NCI-H345 (cell line): Measurements from ENCODE around the gene CACNG1.
"Not testable (repeated sequence)": the region's sequence is repeated elsewhere in the genome, so short reads cannot be mapped to it uniquely, and the experiment has no call there.

Experiments used
- DNase-seq: peaks from one replicate; lab custom pipeline; 2025; lab: John Stamatoyannopoulos, UW

Gene CACNG1

DNA sequence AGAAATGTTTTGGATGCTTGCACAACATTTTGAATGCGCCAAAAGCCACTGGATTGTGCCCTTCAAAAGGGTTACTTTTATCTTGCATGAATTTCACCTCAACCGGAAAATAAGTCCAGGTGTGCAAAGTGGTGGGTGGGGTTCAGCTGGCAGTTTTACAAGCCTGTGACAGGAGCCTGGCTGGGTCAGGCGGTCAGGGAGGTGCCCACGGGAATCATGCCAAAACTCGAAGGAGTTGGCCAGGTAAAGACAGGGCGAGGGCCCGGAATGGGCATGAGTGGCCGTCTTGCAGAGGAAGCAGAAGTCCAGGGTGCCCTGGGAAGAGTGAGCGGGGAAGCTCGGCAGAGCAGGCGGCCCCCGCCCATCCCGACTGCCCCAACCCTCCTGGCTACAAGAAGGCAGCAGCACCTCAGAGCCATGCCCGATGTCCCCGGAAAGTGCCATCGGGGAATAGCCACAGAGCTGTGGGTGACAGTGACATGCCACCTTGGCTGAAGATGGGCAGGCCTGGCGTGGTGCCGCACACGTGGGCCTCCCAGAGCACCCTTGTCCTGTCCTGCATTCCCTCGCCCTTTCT, 19.1 kb upstream of the CACNG1 start:
- no peak for DNase-seq

DNA sequence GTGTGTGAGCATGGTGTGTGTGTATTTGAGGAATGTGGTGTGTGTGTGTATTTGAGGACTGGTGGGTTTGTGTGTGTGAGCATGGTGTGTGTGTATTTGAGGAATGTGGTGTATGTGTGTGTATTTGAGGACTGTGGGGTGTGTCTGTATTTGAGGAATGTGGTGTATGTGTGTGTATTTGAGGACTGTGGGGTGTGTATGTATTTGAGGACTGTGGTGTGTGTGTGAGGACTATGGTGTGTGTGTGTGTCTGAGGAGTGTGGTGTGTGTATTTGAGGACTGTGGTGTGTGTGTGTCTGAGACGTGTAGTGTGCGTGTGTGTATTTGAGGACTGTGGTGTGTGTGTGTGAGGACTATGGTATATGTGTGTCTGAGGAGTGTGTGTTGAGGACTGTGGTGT, 18.0 kb upstream of the CACNG1 start:
- no peak for DNase-seq

DNA sequence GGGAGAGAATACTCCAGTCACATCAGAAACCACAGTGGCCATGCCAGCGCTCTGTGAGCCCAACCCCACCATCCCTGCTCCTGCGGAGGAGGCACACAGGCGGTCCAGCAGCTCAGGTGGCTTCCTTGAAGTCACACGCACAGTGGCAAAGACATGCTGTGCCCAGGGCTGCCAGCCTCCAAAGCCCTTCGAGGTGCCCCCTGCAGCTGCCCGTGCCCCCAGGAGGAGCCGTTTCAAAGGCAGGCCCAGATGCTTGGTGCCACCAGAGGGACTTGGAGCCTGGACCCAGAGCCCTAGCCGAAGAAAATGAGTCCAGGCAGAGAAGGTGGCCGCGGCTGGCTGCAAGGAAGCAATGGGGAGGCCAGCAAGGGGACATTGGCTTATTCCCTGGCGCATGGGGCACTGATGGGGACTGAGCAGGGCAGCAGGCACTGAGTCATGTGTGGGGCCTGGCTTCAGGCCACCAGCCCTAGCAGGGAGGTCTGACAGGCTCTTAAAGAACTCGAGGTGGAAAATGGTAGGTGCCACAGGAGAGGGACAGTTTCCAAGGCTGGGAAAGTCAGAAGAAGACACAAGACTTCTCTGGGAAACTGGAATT, 17.2 kb upstream of the CACNG1 start:
- DNase-seq = no peak

DNA sequence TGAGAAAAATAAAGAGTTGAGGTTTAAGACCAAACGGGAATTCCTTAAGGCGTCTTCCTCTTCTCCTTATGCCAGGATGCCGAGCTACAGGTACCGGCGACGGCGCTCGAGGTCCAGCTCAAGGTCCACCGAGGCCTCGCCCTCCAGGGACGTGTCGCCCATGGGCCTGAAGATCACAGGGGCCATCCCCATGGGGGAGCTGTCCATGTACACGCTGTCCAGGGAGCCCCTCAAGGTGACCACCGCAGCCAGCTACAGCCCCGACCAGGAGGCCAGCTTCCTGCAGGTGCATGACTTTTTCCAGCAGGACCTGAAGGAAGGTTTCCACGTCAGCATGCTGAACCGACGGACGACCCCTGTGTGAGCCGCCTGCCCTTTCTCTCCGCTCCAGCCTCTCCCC, 13.7 kb upstream of the CACNG1 start:
- DNase-seq = no peak

DNA sequence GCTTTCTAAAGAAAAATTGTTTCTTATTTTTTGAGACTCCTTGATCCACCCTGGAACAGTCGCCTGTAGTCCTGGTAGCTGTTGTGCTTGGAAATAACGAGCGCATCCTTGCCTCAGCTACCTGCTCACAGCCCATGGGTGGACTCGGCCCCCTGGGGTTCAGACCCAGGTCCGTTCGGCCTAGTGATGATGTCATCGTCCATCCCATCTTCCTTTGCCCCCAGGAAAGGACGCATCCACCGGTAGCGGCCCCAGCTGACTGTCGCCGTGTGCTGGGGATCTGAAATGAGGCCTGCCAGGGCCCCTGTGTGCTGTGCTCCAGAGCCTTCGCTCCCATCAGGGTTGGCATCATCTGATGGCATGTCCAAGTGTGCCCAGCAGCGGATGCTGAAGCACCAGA, 12.0 kb upstream of the CACNG1 start:
- no peak for DNase-seq

DNA sequence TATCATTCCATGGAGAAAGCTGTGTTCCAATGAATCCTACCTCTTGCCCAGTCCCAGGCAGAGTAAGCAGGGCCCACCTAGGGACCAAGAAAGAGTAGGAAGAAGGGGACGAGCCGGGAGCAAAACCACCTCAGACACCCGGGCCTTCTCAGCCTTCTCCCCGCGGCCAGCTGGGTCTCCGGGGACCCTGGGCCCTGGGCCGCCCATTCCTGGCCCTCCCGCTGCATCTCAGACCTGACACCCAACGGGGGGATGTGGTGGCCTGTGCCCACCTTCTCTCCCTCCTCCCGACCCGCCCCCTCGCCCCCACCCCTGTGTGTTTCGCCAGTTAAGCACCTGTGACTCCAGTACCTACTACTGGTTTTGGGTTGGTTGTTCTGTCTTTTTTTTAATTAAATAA, 11.4 kb upstream of the CACNG1 start:
- DNase-seq = no peak

DNA sequence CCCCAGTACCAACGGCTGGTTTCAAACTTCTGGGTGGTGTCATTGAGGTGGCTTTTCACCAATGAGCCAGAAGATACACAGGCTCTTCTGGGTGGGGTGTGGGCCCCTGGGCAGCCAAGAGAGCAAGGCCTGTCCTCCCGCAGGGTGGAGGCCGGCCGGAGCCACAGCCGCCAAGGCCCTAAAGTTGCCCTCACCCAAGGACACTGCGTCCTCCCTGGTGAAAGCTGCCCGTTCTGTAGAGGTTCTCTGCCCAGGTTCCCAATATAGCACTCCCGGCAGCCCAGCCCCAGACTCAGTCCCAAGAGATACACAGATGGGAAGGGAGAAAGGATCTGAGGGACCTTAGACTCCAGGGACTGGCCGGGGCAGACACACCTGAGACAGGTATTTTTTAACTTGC, 10.7 kb upstream of the CACNG1 start:
- no peak for DNase-seq

DNA sequence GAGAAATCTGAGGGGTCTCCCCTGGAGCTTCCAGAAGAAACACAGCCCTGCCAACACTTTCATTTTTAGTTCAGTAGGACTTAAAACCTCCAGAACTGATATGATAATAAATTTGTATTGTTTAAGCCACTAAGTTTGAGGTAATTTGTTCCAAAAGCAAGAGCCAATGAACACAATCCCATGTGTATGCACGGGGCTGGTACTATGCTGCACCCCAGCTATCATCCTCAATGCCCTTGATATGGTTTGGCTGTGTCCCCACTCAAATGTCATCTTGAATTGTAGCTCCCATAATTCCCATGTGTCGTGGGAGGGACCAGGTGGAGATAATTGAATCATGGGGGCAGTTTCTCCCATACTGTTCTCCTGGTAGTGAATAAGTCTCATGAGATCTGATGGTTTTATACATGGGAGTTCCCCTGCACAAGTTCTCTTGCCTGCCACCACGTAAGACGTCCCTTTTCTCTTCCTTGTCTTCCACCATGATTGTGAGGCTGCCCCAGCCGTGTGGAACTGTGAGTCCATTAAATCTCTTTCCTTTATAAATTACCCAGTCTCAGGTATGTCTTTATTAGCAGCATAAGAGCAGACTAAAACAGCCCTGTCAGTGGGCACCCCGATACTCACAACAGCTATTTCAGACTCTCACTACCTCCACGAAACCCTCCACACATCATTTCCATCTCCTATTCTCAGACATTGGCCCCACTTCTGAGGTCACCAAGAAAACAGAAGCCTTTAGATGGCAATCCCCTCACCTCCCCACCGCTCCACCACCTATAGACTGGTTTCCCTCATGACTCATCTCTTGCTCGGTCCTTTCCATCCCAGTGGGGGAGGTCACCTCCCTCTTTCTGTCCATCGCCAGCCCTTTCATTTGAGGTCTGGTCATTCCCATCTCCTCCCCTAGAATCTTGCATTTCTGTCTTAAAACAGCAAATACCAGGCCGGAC, 8.9 kb upstream of the CACNG1 start:
- no peak for DNase-seq

DNA sequence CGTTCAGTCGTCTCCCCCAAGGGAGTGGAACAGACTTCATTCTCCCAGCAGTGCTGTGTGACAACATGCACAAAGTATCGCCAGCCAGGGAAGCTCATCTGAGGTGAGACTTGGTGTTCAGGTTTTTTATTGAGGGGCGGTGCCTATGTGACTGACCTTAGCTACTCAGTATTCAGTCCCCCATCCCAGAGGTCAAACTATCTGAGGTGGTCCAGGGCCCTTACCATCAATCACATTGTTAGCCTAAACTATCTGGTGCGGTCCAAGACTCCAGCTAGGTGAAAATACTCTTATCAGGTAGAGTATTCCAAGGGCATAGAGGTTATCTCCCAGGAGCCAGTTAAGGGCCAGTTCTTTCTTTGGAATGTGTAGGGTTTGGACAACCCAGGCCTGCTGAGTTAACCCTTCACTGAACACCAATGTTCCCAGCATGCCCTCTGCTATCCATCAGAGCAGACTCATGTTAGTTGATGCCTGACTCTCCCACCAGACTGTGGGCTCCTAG, 5.4 kb upstream of the CACNG1 start:
- DNase-seq = no peak

DNA sequence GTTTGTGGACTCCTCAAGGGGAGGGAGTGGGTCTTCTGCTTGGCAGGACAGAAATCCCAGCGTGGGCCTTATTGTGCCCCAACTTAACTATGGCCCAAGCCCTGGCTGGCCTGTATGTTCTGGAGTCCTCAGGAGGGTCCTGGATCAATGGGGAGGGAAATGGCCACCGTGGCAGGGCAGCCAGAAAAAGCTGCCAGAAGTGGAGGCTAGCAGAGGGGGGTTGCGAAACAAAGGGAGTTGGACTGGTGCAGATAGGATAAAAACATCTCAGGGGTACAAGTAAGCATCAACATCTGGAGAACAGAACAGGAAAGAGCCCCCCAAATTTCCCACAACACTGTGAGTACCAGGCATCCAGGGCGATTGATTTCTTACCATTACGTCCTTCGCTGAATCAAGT, 3.7 kb upstream of the CACNG1 start:
- DNase-seq = no peak

DNA sequence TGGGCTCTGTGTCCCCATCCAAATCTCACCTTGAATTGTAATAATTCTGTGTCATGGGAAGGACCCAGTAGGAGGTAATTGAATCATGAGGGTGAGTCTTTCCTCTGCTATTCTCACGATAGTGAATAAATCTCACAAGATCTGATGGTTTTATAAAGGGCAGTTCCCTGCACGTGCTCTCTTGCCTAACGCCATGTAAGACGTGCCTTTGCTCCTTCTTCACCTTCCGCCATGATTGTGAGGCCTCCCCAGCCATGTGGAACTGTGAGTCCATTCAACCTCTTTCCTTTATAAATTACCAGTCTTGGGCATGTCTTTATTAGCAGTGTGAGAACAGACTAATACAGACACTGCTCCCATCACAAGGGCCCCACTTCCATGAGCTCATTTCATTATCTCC, 3.2 kb upstream of the CACNG1 start:
- DNase-seq = not testable (repeated sequence)

DNA sequence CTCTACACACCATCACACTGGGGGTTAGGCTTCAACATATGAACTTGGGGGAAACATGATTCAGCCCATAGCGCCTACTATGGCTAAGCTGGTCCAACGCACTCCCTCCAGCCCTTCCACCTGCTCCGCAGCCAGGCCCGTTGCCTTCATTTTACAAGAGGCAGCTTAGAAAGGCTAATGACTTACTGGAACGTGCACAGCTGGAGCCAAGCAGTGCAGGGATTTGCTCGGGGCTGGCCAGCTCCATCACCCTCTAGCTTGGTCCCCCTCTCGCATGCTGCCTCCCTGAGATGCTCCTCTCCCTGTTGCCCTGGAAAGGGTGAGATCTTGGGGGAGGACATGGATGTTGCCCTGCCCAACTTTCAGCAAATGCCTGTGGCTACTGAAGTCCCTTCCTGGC, 2.8 kb upstream of the CACNG1 start:
- DNase-seq = no peak

DNA sequence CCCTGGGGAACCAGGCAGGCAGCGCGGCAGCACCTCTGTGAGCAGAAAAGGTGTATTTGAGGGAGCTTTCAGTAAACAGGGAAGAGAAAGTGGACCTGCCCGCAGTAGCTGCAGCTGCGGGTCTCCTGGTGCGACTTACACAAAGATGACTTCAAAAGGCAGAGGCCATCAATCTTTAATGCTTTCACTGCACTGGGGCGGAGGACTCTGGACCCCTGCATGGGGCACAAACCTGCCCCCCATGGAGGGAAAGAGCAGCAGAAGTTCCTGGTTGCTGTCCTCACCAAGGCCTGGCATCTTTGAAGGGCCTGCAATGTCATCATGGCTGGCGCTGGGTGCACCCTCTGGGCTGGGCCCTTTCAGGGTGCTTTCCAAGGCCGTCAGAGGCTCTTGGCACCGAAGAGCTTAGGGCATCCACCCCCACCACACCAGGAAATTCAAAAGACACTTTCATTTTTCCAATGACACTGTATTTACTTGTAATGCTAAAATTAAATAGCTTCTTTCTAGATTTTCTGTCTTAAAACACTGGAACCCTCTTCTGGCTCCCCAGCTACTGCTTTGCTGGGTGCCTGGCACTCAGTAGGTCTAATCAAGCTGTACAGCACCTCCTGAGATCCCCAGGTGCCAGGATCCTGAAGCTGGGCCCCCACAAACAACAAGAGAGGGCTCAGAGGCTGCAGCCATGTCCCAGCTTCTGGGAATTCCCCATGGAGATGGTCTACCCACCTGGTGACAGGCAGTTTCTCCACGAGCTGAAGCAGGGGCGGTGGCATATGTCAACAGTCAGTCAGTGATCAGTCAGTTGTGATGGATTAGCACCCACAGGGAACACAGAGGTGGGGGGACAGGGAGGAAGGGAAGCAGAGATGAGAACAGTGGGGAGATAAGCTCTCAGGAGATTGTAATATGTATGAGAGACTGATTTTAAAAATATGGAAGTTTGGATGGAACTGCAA, 2.1 kb upstream of the CACNG1 start:
- DNase-seq = no peak

DNA sequence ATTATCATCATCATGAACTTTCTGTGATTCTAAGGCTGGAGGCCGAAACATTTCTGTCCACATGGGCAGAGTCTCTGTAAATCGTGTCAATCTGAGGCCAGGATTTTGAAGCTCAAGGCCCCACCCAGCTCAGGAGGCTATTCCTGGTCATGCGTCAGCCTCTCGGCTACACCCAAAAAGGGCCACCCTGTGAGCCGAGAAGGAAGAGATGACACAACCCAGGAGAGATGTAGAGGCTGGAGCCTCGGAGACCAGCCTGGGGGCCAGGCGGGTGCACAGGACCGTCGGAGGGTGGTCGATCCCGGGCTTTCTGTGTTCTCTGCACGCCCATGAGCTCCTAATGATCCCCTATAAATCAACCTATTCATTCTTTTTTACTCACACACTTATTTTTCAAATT, 1.1 kb upstream of the CACNG1 start:
- no peak for DNase-seq

DNA sequence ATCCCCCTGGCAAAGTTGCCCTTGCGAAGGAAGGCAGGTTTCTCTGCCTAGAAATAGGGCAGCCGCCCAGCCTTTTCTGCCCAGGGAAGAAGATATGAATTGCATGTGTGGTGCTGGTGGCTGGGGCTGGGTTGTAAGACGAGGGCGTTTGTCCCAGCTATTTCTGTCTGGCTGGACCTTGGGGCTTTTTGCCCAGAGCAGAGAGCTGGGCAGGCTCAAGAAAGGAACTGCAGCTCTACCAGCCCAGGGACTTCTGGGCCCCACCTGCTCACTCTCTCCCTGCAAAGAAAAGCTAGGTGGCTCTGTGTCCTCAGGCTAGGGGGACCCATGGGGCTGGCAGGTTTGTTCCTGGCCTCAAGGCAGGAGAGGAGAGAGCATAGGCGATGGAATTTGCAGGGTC, 586 bp downstream of the CACNG1 start:
- DNase-seq = no peak

DNA sequence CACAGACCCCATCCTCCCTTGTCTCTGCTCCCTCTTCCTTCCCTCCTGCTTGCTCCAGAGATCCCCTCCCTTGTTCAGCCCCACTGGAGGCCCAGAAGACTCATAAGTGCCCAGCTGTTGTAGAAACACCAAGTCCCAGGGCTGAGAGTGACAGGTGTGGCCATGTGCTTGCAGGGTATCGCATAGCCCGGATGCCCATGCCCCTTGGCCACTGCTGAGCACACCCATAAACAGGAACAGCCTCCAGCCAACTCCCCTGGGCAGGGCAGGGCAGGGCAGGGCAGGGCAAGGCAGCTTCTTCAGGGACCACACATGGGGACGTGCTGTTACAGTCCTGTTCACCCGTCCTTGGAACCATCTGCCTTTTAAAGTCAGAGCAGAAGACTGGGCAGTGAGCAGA, 2.0 kb downstream of the CACNG1 start:
- DNase-seq = no peak

DNA sequence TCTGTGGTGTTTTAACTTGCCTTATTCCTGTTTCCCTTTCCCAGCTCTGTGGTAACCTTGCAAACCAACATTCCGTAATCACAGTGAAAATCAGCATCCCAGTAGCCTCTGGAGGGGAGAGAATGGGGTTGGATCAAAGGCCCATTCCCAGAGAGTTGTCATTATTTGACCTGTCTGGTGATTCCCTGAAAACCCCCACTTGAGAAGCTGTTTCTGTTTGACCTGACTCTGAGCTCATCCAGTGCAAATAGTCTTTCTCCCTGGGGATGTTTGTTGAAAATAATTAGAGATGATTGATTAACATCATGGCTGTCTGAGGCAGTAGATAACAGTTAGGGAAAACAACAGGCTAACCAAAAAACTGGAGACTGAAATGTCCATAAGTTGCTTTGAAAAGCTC, 3.0 kb downstream of the CACNG1 start:
- no peak for DNase-seq

DNA sequence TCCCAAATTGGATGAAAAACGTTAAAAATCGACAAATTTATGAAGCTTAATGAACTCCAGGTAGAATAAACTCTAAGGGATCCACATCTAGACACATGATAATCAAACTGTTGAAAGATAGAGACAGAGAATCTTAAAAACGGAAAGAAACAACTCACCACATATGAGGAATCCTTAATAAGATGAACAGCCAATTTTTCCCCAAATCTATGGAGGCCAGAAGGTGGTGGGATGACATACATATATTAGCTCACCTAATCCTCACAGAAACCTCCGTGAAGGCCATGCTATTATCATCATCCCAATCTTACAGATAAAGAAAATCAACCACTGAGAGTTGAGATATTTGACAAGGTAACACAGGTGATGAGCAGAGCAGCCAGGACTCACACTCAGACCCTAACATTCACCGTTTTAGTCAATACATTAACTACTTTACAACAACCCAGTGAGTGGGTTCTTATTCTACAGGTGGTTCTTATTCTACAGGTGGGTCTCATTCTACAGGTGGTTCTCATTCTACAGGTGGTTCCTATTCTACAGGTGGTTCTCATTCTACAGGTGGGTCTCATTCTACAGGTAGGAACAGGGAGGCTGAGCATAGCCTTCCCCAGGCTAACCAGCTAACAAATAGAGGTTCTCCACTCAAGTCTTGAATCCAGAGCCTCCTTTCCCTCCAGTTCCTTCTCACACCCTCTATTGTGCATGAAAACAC, 4.8 kb downstream of the CACNG1 start:
- DNase-seq = no peak

DNA sequence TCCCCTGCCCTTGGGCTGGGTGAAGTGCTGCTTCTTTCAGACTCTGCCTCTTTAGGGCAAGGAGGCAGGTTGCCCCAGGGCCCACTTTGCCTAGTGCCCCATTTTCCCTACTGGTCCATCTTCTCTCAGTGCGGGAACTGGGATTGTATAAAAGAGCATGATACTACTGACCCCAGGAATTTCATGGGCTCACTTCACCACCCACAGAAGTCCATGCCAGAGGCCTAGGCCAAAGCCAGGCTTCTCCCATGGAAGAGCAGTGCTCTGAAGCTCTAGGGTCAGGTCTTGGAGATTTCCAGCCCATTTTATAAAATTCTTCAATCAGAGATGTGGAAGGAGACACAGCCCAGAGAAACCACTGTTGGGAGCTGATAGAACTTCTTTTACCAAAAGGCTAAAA, 5.7 kb downstream of the CACNG1 start:
- no peak for DNase-seq

DNA sequence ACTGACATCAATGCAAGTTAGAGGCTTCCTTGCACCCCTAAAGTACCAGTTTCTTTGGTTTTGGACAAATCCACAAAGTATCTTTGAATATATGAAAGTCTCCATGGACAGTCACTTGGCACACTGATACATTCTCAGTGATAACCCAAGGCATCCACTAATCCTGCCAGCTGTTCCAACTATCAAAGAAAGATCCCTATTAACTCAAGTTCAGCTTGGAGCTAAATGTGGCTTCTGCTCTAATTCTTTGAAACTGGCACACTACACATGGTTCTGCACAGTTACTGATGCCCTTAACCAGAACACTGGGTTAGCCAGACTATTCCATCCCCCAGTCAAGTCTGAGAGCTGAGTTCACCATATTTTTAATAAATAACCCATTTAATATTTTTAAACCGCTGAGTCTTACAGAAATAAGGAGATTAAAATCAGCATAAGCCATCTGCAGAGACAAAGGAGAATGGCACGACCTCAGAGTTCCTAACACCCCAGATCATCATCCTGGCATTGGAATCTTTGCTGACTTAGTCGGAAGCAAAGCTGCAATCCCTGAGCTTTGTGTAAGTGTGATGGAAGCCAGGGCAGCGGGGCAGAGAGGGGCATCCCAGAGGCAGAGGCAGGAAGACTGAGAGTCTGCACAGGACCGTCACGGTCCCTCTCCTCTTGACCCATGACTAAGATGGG, 6.3 kb downstream of the CACNG1 start:
- DNase-seq = no peak

DNA sequence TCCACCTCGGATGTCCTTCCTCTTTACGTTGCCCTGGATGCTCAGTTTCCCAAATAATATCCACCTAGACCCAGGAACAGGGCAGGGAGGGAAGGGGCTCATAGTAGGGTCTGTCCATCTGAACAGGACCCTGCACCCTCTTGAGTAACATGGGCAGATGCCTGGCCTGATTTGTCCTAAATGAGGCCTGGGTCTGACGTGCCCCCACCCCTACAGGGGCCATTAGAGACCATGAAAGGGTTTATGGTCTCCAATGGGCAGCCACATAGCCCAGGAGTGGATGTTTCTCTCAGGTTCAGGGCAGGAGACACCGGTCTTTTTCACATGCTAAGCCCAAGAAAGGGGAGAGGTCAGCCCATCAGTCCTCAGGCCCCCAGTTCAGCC, 6.8 kb downstream of the CACNG1 start:
- DNase-seq = no peak
